GM12878 (cell line): ENCODE results near the gene VEGFD.

Experiments
- CEBPB ChIP-seq, 2 experiments: fragments of 150-350 bp in 1 of 2; IDR thresholded peaks; 2 replicates each; pipeline ENCODE4 v1.6.1; 2012 to 2014; ENCODE audit warnings: low read depth in 2 of 2, low read length in 2 of 2, borderline replicate concordance in 1 of 2, inconsistent platforms in 1 of 2
- CHD2 ChIP-seq: IDR thresholded peaks from 2 replicates; pipeline ENCODE4 v1.6.1; 2011; ENCODE audit warnings: low read depth, low read length, improper control_type of control experiment, borderline replicate concordance
- EZH2 ChIP-seq: IDR thresholded peaks from 2 replicates; pipeline ENCODE4 v1.6.1; 2012; ENCODE audit warnings: low read depth, mild to moderate bottlenecking, control low read depth, inconsistent platforms, low read length, borderline replicate concordance; ENCODE audit not compliant: control insufficient read depth
- NR2C2 ChIP-seq: IDR thresholded peaks from 2 replicates; pipeline ENCODE4 v1.6.1; 2011; ENCODE audit warnings: borderline replicate concordance, low read depth; ENCODE audit not compliant: control insufficient read depth, insufficient read length
- POLR2A ChIP-seq: IDR thresholded peaks from 2 replicates; pipeline ENCODE4 v1.6.1; 2011; ENCODE audit warnings: low read depth, mild to moderate bottlenecking, low read length
- RAD21 ChIP-seq: IDR thresholded peaks from 2 replicates; pipeline ENCODE4 v1.6.1; 2011; ENCODE audit warnings: mild to moderate bottlenecking, low read depth, low read length, moderate library complexity; ENCODE audit not compliant: insufficient read depth
- SMC3 ChIP-seq: IDR thresholded peaks from 2 replicates; pipeline ENCODE4 v1.6.1; 2011; ENCODE audit warnings: low read length, improper control_type of control experiment, borderline replicate concordance
- TF ChIP-seq, protein P1 (sequence below), 3 experiments: IDR thresholded peaks in 2 of 3; conservative IDR thresholded peaks in 1 of 3; 2 replicates each; pipeline ENCODE4 v1.5.1; 2011; ENCODE audit warnings: low read depth in 3 of 3, low read length in 3 of 3, mild to moderate bottlenecking in 3 of 3, control low read depth in 2 of 3, moderate library complexity in 2 of 3, inconsistent platforms in 1 of 3, mixed read lengths in 1 of 3; ENCODE audit not compliant: control insufficient read depth in 2 of 3, insufficient read depth in 1 of 3; ENCODE audit errors: extremely low read depth in 1 of 3

DNA sequence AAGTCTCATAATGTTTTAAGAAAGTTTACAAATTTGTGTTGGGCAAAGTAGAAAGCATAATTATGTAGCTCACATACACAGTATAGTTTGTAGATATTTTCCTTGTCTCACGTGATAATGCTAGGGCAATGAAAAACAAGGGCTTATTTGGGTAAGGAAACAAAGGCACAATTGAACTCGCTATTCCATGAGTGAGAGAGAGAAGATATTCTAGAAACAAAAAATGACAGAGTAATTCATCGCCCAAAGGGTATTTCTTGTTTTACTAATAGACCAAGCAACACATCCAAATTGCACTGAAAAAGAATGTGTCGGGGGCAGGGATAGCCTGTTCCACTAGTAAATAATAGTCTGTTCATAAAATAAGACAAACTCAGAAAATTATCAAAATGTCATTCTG lies 65.1 kb downstream of the VEGFD start:
- no peak for TF ChIP-seq SMC3
- TF ChIP-seq, protein P1, sequence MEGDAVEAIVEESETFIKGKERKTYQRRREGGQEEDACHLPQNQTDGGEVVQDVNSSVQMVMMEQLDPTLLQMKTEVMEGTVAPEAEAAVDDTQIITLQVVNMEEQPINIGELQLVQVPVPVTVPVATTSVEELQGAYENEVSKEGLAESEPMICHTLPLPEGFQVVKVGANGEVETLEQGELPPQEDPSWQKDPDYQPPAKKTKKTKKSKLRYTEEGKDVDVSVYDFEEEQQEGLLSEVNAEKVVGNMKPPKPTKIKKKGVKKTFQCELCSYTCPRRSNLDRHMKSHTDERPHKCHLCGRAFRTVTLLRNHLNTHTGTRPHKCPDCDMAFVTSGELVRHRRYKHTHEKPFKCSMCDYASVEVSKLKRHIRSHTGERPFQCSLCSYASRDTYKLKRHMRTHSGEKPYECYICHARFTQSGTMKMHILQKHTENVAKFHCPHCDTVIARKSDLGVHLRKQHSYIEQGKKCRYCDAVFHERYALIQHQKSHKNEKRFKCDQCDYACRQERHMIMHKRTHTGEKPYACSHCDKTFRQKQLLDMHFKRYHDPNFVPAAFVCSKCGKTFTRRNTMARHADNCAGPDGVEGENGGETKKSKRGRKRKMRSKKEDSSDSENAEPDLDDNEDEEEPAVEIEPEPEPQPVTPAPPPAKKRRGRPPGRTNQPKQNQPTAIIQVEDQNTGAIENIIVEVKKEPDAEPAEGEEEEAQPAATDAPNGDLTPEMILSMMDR (IDR thresholded peaks at IDR 0.05 in 2 of 3, conservative IDR thresholded peaks at IDR 0.05 in 1 of 3; ENCODE audit: control insufficient read depth in 2 of 3, extremely low read depth in 1 of 3, insufficient read depth in 1 of 3, low read depth in 3 of 3, low read length in 3 of 3) = no peak
- TF ChIP-seq RAD21 = no peak
- TF ChIP-seq EZH2 = no peak
- no peak for TF ChIP-seq CEBPB (IDR thresholded peaks at IDR 0.05; ENCODE audit: borderline replicate concordance in 1 of 2, low read depth in 2 of 2, low read length in 2 of 2)
- no peak for TF ChIP-seq CHD2
- TF ChIP-seq POLR2A = no peak
- no peak for TF ChIP-seq NR2C2
